PC-3 (cell line): ENCODE data around the gene TNS3.

Experiments used
- CTCF ChIP-seq: fragments of 300-600 bp; sonication (generic); conservative IDR thresholded peaks from 2 replicates; pipeline ENCODE4 v1.5.1; 2017; ENCODE audit warnings: antibody characterized with exemption, low read depth, mild to moderate bottlenecking, low read length
- EZH2 ChIP-seq: fragments of 300-600 bp; sonication (generic); IDR thresholded peaks from one replicate; pipeline ENCODE4 v1.6.1; 2017; ENCODE audit warnings: antibody characterized with exemption, mild to moderate bottlenecking, low read length; ENCODE audit not compliant: unreplicated experiment

DNA sequence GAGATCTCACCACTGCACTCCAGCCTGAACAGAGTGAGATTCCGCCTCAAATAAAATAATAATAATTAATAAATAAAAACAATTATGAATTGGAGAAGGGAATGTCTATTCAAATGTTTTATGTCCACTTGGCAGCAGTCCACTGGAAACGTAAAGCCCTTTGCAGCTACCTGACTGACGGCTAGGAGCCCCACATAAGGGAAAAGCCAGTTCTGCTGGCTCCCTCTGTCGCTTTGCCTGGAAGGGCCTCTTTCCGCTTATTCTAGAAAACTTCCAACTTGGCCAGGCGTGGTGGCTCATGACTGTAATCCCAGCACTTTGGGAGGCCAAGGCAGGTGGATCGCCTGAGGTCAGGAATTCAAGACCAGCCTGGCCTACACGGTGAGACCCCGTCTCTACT, 6.1 kb upstream of the TNS3 start:
- TF ChIP-seq EZH2 (no peak), CTCF (no peak)
